Measurements from ENCODE around the gene BCL2A1.
"Not testable (repeated sequence)": the region's sequence is repeated elsewhere in the genome, so short reads cannot be mapped to it uniquely, and the experiment has no call there.

Gene BCL2A1
- 12.5 to 70.5 (median 13.7) reads per million in 4 experiments for total RNA-seq

GRCh38 chr15:79970624-79971434 lies at the start of gene BCL2A1:
BCL2A1 (minus strand) TSS chr15:79971196; CDS start chr15:79971119, 77 bp downstream.
- DNase-seq: no peak

GRCh38 chr15:80020731-80021130 lies 49.7 kb upstream of the BCL2A1 start:
- DNase-seq: no peak

- DNase-seq: not testable (repeated sequence)
These were observed 49.2 kb upstream of the BCL2A1 start for GRCh38 chr15:80020149-80020548.

- no peak for DNase-seq
These were observed 48.3 kb upstream of the BCL2A1 start for GRCh38 chr15:80019168-80019745.

GRCh38 chr15:80017139-80017538 lies 46.1 kb upstream of the BCL2A1 start:
- not testable (repeated sequence) for DNase-seq

GRCh38 chr15:80016506-80016905 lies 45.5 kb upstream of the BCL2A1 start:
- DNase-seq: not testable (repeated sequence)

GRCh38 chr15:80015156-80015555 lies 44.2 kb upstream of the BCL2A1 start:
- no peak for DNase-seq

- not testable (repeated sequence) for DNase-seq
These were observed 43.2 kb upstream of the BCL2A1 start for GRCh38 chr15:80014186-80014585.

- DNase-seq: no peak
These were observed 41.2 kb upstream of the BCL2A1 start for GRCh38 chr15:80012060-80012726.

- DNase-seq: no peak
These were observed 40.6 kb upstream of the BCL2A1 start for GRCh38 chr15:80011596-80011995.

- not testable (repeated sequence) for DNase-seq
These were observed 40.1 kb upstream of the BCL2A1 start for GRCh38 chr15:80011041-80011523.

GRCh38 chr15:80010131-80010673 lies 39.2 kb upstream of the BCL2A1 start:
- DNase-seq: no peak

GRCh38 chr15:80007532-80007931 lies 36.5 kb upstream of the BCL2A1 start:
- DNase-seq: no peak

- DNase-seq: no peak
These were observed 36.0 kb upstream of the BCL2A1 start for GRCh38 chr15:80006946-80007345.

- DNase-seq: no peak
These were observed 33.0 kb upstream of the BCL2A1 start for GRCh38 chr15:80003934-80004472.

- no peak for DNase-seq
These were observed 32.2 kb upstream of the BCL2A1 start for GRCh38 chr15:80003171-80003570.

- no peak for DNase-seq
These were observed 31.3 kb upstream of the BCL2A1 start for GRCh38 chr15:80002267-80002666.

GRCh38 chr15:79994615-79995014 lies 23.6 kb upstream of the BCL2A1 start:
- no peak for DNase-seq

- no peak for DNase-seq
These were observed 20.8 kb upstream of the BCL2A1 start for GRCh38 chr15:79991826-79992225.

- DNase-seq: no peak
These were observed 20.0 kb upstream of the BCL2A1 start for GRCh38 chr15:79990997-79991334.

GRCh38 chr15:79990280-79990996 lies 19.4 kb upstream of the BCL2A1 start:
- DNase-seq: no peak

- DNase-seq: no peak
These were observed 18.7 kb upstream of the BCL2A1 start for GRCh38 chr15:79989682-79990081.
